Stomach (tissue), 19 donors: ENCODE data around the gene SLC51B. TPM values are rescaled to one million over a fixed set of nuclear protein-coding genes. Genes with fewer than 3 reads are reported as not detected.
A peak's percentile ranks its signal among the peaks of the same experiment; 100 is the strongest.

Experiments
- DNase-seq, 2 donors: peaks; one replicate each; pipeline versions ENCODE4 v3.0.0 to v3.0.0-alpha.2; 2013 to 2019
- H3K27ac ChIP-seq, 5 donors: fragments of 200-600 bp in 4 of 5; sonication (generic) in 4 of 5; one replicate each; pipeline ENCODE4 v1.5.1; 2013 to 2019; ENCODE audit warnings: mild to moderate bottlenecking in 1 of 5, moderate library complexity in 1 of 5
- H3K27me3 ChIP-seq, 3 donors: fragments of 200-600 bp; sonication (generic); one replicate each; pipeline ENCODE4 v1.5.1; 2017 to 2019; ENCODE audit warnings: mixed run types in 1 of 3
- H3K36me3 ChIP-seq, 4 donors: fragments of 200-600 bp; sonication (generic); 1 replicate in 3 of 4; 2 replicates in 1 of 4; pipeline ENCODE4 v1.5.1; 2016 to 2019
- H3K4me1 ChIP-seq, 4 donors: fragments of 200-600 bp; sonication (generic); one replicate each; pipeline ENCODE4 v1.5.1; 2016 to 2019
- H3K4me3 ChIP-seq, 4 donors: fragments of 200-600 bp; sonication (generic) in 3 of 4; one replicate each; pipeline ENCODE4 v1.5.1; 2016 to 2019; ENCODE audit warnings: mild to moderate bottlenecking in 1 of 4
- H3K9me3 ChIP-seq, 4 donors: fragments of 200-600 bp; sonication (generic); one replicate each; pipeline ENCODE4 v1.5.1; 2016 to 2019
- CTCF ChIP-seq, 7 experiments: fragments of 450-650 bp in 4 of 7; fragments of 200-600 bp in 3 of 7; sonication (generic) in 3 of 7; IDR thresholded peaks; one replicate each; pipeline ENCODE4 v1.5.1; 2016 to 2019; ENCODE audit warnings: antibody characterized with exemption in 7 of 7, control low read depth in 2 of 7, mild to moderate bottlenecking in 1 of 7
- EP300 ChIP-seq: sonication (generic); formaldehyde crosslinking; IDR thresholded peaks from one replicate; pipeline ENCODE4 v1.6.1; 2017; ENCODE audit warnings: antibody characterized with exemption
- POLR2A ChIP-seq, 4 donors: fragments of 450-650 bp; IDR thresholded peaks; one replicate each; pipeline ENCODE4 v1.6.1; 2016; ENCODE audit warnings: antibody characterized with exemption in 4 of 4, control low read depth in 2 of 4, mild to moderate bottlenecking in 1 of 4, moderate library complexity in 1 of 4
- POLR2AphosphoS5 ChIP-seq, 3 donors: sonication (generic); formaldehyde crosslinking; IDR thresholded peaks; one replicate each; pipeline ENCODE4 v1.6.1; 2016; ENCODE audit warnings: antibody characterized with exemption in 3 of 3
- WGBS, 5 donors: extraction: QIAGEN DNeasy Blood & Tissue Kit in 3 of 5; methylation state at CpG; one replicate each; pipeline versions ENCODE4 v1.1.5 to v1.1.7; 2013 to 2018; 5-methylcytosine and 5-hydroxymethylcytosine counted together
- intact Hi-C: fragments of 100-400 bp; cut with DNase I; formaldehyde crosslinking; loops from one replicate; pipeline ENCODE4 v1.15.1; 2023; ENCODE audit warnings: low total_unique reads
- long read RNA-seq, 10 donors: transcript quantifications; one replicate each; lab custom pipeline, GENCODE V29; 2026
- polyA plus RNA-seq, 3 donors: library from polyadenylated mRNA; stranded (reverse); fragments of 200-250 nt; gene quantifications; one replicate each; pipeline ENCODE4 v1.2.3, GENCODE V29; 2013
- total RNA-seq, 5 donors: library from RNA; depleted of rRNA; stranded (reverse); fragments of >200 nt; gene quantifications; one replicate each; pipeline versions ENCODE4 v1.1.0 to v1.2.3, GENCODE V29; 2014 to 2016
- donor health status: healthy with polysubstance abuse.
- donor health status: Bipolar disorder and iron deficiency.
- donor health status: healthy.

SLC51B gene
- 10 to 100 TPM in 1 of 5 donors, not detected in 4; 19.7 TPM for total RNA-seq
- polyA plus RNA-seq = under 1 TPM in 2 of 3 donors, not detected in 1; 0.38 to 0.62 TPM
- long read RNA-seq, donor 1 = 0 reads
- long read RNA-seq, donor 2, partial matches to known transcripts = 5 of 28 reads
- long read RNA-seq, donor 2, other reads (novel, unspliced or antisense) = 22 of 28 reads
- long read RNA-seq, donor 3 = 0 reads
- long read RNA-seq, donor 4 = 0 reads
- long read RNA-seq, donor 5, partial matches to known transcripts = 0 of 6 reads
- long read RNA-seq, donor 5, other reads (novel, unspliced or antisense) = 6 of 6 reads
- long read RNA-seq, donor 6 = 0 reads
- long read RNA-seq, donor 7, partial matches to known transcripts = 0 of 14 reads
- long read RNA-seq, donor 7, other reads (novel, unspliced or antisense) = 14 of 14 reads
- long read RNA-seq, donor 8 = 0 reads
- long read RNA-seq, donor 9 = 0 reads
- long read RNA-seq, donor 10 = 0 reads

DNA sequence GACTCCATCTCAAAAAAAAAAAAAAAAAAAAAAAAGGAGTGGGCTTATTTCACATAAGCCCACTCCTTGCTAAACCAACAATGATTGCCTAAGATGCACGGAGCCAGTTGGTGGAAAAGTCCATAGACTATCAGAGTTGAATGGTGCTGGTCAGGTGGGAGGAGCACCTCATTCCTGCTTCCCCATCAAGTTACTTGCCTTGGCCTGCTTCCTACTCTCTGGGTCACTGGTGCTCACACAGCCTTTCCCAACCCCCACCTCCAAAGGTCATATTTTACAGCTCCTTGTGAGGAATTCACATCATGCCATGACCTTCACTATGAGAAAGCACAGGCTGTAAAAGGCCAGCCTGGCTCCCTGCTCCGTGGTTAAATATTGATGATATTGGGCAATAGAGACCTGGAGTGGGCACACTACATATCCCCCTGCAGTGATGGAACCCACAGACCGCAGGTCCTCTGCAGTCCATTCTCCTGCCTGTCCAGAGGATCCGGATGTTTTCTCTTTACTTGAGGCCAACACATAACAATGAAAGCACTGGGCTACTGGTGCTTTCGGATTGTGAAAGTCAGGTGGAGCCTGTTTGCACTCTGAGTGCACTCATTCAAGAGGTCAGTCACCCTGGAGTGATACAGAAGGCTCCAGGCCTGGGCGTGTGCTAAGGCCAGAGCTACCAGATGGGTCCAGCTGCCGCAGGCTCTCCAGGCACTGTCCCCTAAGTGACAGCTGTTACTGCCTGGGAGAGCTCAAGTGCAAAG, at the start of gene SLC51B:
SLC51B (plus strand) TSS at position 664 of the 758 bp plus-strand sequence. CDS start 4,618 bp downstream, outside the sequence.
- intact Hi-C loops = no loop called here
- TF ChIP-seq EP300 (no peak), POLR2AphosphoS5 (IDR thresholded peaks at IDR 0.05) (peak in 2 of 3 donors; percentile 65 to 66), CTCF (IDR thresholded peaks at IDR 0.05) (no peak), POLR2A (IDR thresholded peaks at IDR 0.05) (no peak)
- Histone ChIP-seq H3K27ac (peak within 1 kb of the TSS in 4 of 5 donors; percentile 35 to 70 (median 62)), H3K4me1 (peaks cover 19 to 37% (median 27%) of the 10 kb centered on the region in 4 donors), H3K4me3 (no peak within 1 kb of the TSS), H3K9me3 (no peaks in the 10 kb centered on the region), H3K27me3 (no peaks in the 10 kb centered on the region), H3K36me3 (no peaks in the 10 kb centered on the region)
- WGBS, 5 donors = 34 to 50% (median 41%) methylated on average over 7 of the region's 7 CpGs
- DNase-seq = peak; percentile 61 to 80

DNA sequence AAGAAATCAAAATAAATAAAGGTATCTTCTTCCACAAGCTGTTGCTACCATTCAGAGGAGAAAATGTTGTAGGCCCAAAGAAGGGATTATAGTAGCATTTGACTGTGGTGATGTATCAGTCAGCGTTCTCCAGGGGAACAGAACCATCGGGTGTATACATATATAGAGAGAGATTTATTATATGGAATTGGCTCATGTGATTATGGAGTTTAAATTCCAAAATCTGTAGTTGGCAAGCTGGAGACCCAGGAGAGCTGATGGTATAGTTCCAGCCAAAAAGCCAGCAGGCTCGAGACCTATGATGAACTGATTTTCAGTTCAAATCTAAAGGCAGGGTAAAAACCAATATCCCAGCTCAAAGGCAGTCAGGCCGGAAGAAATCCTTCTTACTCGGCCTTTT, 48.1 kb upstream of the SLC51B start:
- intact Hi-C loops = no loop called here
- DNase-seq = peak in 1 of 2 donors; percentile 44
- WGBS, 5 donors = 64 to 82% (median 78%) methylated on average over 5 of the region's 5 CpGs
- H3K27me3 ChIP-seq = no peaks in the 10 kb centered on the region
- no peaks in the 10 kb centered on the region for H3K4me1 ChIP-seq
- H3K27ac ChIP-seq = peak overlapping the region in 1 of 5 donors; percentile 50
- no peaks in the 10 kb centered on the region for H3K9me3 ChIP-seq
- no peak overlapping the region for H3K4me3 ChIP-seq
- TF ChIP-seq POLR2A (IDR thresholded peaks at IDR 0.05) (no peak), POLR2AphosphoS5 (IDR thresholded peaks at IDR 0.05) (no peak), EP300 (no peak), CTCF (IDR thresholded peaks at IDR 0.05) (no peak)
- H3K36me3 ChIP-seq = peaks cover 0 to 13% (median 9%) of the 10 kb centered on the region in 4 donors

- DNase-seq = no peak
- 80 to 90% (median 85%) methylated on average over 4 of the region's 4 CpGs for WGBS, 5 donors
- intact Hi-C loops = no loop called here
Observed at GRCh38 chr15:64997745-64998375, 47.3 kb upstream of the SLC51B start.

More at GRCh38 chr15:64997745-64998375, 47.3 kb upstream of the SLC51B start:
- TF ChIP-seq POLR2A (IDR thresholded peaks at IDR 0.05) (no peak), POLR2AphosphoS5 (IDR thresholded peaks at IDR 0.05) (no peak), CTCF (IDR thresholded peaks at IDR 0.05) (no peak), EP300 (no peak)
- Histone ChIP-seq H3K27ac (peak overlapping the region in 1 of 5 donors; percentile 50), H3K27me3 (no peaks in the 10 kb centered on the region), H3K4me1 (no peaks in the 10 kb centered on the region), H3K4me3 (no peak overlapping the region), H3K9me3 (no peaks in the 10 kb centered on the region), H3K36me3 (peaks cover 0 to 21% (median 16%) of the 10 kb centered on the region in 4 donors)
